H1 (cell line): ENCODE data around the gene MCM9. TPM values are rescaled to one million over a fixed set of nuclear protein-coding genes. Genes with fewer than 3 reads are reported as not detected.

Source experiments
- CBX5 ChIP-seq: fragments of 300-800, 300-1000 bp; sonication (generic); IDR thresholded peaks from 2 replicates; pipeline ENCODE4 v1.7.1; 2016; ENCODE audit warnings: antibody characterized with exemption, low read length, low read depth
- CHD7 ChIP-seq: fragments of 300-600 bp; sonication (generic); IDR thresholded peaks from 2 replicates; pipeline ENCODE4 v1.7.1; 2012; ENCODE audit warnings: low read length, moderate library complexity, mild to moderate bottlenecking, inconsistent platforms; ENCODE audit not compliant: insufficient replicate concordance
- CTBP2 ChIP-seq: IDR thresholded peaks from 2 replicates; pipeline ENCODE4 v1.7.0; 2011; ENCODE audit warnings: borderline replicate concordance, mild to moderate bottlenecking, moderate library complexity, mixed read lengths, low read length; ENCODE audit not compliant: insufficient read depth, insufficient read length
- EP300 ChIP-seq, 2 experiments: IDR thresholded peaks; 1 replicate in 1 of 2; 2 replicates in 1 of 2; pipeline ENCODE4 v1.6.1; 2011 to 2012; ENCODE audit warnings: low read depth in 2 of 2, low read length in 2 of 2, mild to moderate bottlenecking in 2 of 2, borderline replicate concordance in 1 of 2, inconsistent platforms in 1 of 2, moderate library complexity in 1 of 2
- MAFK ChIP-seq: IDR thresholded peaks from 2 replicates; pipeline ENCODE4 v1.6.1; 2012; ENCODE audit warnings: low read depth, mild to moderate bottlenecking, improper control_type of control experiment, low read length
- RNF2 ChIP-seq: fragments of 200-900, 300-1000 bp; sonication (generic); IDR thresholded peaks from 2 replicates; pipeline ENCODE4 v1.7.1; 2016; ENCODE audit warnings: borderline replicate concordance, low read depth, mild to moderate bottlenecking, antibody characterized with exemption, low read length; ENCODE audit not compliant: poor library complexity, severe bottlenecking; ENCODE audit errors: missing control alignments
- TAF7 ChIP-seq: optimal IDR thresholded peaks from 2 replicates; pipeline ENCODE3; 2011; ENCODE audit warnings: low read depth, mild to moderate bottlenecking, inconsistent platforms, low read length, moderate library complexity, borderline replicate concordance
- TCF12 ChIP-seq: IDR thresholded peaks from 2 replicates; pipeline ENCODE4 v1.6.1; 2011; ENCODE audit warnings: low read depth, mild to moderate bottlenecking, low read length
- polyA plus RNA-seq, 7 experiments: library from polyadenylated mRNA; depleted of rRNA in 3 of 7; stranded (reverse) in 5 of 7; unstranded in 2 of 7; fragments of >200 nt in 5 of 7; fragments of 200-250 nt in 2 of 7; gene quantifications; 1 replicate in 5 of 7; 2 replicates in 1 of 7; 4 replicates in 1 of 7; pipeline versions ENCODE4 v1.2.1 to v1.2.3, GENCODE V29; 2011 to 2013; ENCODE audit warnings: missing spikeins in 2 of 7, mixed read lengths in 2 of 7
- total RNA-seq: library from RNA; stranded (reverse); fragmentation: NEBNext Ultra II Directional; extraction: Animal tissue kit (Norgen Biotek cat#: 25700); gene quantifications from 2 replicates; pipeline ENCODE4 v1.2.1, GENCODE V29; 2021
- TF ChIP-seq, protein P1 (sequence below): IDR thresholded peaks from 2 replicates; pipeline ENCODE4 v1.6.1; 2011; ENCODE audit warnings: low read length, improper control_type of control experiment

Gene MCM9
- total and polyA plus RNA-seq, 2 of the 8 experiments (the other 6 are each of a cell fraction or from before 2014, with no cell fraction given), result 3.7 to 11.4 TPM

GRCh38 chr6:118971682-118972081 lies 36.7 kb upstream of the MCM9 start (continued):
- TF ChIP-seq CHD7 (no peak), EP300 (IDR thresholded peaks at IDR 0.05; ENCODE audit: borderline replicate concordance in 1 of 2, low read depth in 2 of 2, low read length in 2 of 2) (no peak), TCF12 (no peak), MAFK (no peak), RNF2 (no peak), CTBP2 (no peak), CBX5 (no peak), TAF7 (no peak)
- TF ChIP-seq, protein P1, sequence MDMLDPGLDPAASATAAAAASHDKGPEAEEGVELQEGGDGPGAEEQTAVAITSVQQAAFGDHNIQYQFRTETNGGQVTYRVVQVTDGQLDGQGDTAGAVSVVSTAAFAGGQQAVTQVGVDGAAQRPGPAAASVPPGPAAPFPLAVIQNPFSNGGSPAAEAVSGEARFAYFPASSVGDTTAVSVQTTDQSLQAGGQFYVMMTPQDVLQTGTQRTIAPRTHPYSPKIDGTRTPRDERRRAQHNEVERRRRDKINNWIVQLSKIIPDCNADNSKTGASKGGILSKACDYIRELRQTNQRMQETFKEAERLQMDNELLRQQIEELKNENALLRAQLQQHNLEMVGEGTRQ, result no peak
